ENCODE measurements around the gene FAM83B.
"Not testable (repeated sequence)": the region's sequence is repeated elsewhere in the genome, so short reads cannot be mapped to it uniquely, and the experiment has no call there.

FAM83B gene

DNA sequence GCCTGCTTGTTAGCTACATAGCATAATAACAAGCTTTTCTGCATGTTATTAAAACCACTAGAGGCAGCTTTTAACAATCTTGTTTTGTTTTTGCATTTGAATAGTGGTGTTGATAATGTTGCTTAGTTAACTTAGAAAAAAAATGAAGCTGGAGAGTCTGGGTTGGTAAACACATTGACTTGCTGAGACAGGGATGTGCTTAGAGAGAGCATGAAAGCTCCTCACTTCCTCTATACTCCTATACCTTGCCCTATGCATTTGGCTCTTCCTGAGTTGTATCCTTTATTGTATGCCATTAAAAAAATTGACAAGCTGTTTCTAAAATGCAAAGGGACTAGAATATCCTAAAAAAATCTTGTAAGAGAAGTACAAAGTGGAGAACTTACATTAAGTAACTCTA lies 13.6 kb downstream of the FAM83B start:
- no peak for DNase-seq (ENCODE audit: low read depth, low spot score)

DNA sequence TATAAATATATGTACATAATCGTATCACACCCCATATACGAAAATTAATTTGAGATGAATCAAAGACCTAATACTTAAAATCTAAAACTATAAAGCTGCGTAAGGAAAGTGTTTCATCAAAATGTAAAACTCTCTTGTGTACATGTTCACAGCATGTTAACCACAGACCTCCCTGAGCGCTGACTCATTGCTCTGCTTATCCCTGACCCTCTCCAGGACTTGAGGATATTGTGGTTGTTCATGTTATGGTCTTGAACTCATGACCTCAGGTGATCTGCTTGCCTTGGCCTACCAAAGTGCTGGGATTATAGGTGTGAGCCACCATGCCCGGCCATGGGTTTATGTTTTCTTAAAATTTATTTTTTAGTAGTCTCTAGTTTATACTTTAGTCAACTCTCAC lies 14.2 kb downstream of the FAM83B start:
- no peak for DNase-seq (ENCODE audit: low read depth, low spot score)

DNA sequence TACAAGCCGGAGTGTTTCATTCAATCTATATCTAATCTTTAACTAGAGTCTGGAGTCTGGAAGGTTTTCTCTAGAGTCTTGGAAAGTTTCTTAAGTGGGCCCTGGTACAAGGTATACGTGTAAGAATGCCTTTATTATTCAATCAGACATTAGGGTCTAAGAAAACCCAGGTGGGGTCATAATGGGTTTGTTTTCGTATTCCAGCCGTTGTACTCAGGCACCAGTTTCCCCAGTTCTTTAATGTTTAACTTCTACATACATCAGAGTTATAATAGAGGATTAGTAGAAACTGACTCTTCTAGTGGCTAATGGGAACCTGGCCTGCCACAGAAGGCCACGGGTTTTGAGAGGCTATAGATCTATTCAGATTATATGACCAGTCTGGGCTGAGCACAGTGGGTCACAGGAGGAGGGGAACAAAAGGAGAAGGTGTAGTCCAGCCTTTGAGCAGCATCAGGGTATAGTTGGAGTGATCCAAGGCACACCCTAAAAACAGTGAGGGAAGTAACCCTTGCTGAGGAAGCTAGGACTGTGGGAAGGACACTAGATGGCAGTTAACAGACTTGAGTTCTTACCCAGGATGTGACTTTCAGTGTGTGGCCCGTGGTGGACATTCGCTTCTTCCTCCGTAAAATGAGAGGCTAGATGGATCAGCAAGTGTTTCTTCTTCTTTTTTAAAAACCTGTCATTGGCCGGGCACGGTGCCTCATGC lies 15.5 kb downstream of the FAM83B start:
- DNase-seq (ENCODE audit: low read depth, low spot score) = no peak

DNA sequence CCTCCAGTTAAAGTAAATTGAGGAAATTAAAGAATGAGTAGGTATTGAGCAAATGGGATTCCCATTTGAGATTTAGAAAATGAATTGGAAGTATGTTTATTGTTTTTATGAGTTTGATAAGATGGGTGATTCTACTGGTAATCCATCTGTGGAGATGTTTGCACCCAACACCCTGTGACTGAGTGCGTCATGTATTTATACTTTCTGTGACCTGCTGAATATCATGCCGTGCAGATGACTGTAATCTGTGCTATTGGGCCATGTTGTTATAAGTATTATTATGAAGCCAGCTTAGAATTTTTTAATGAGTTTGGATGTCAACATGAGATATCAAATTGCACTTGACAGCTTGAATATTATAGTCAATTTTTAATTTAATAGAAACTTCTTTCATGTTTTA lies 17.7 kb downstream of the FAM83B start:
- DNase-seq (ENCODE audit: low read depth, low spot score) = no peak

DNA sequence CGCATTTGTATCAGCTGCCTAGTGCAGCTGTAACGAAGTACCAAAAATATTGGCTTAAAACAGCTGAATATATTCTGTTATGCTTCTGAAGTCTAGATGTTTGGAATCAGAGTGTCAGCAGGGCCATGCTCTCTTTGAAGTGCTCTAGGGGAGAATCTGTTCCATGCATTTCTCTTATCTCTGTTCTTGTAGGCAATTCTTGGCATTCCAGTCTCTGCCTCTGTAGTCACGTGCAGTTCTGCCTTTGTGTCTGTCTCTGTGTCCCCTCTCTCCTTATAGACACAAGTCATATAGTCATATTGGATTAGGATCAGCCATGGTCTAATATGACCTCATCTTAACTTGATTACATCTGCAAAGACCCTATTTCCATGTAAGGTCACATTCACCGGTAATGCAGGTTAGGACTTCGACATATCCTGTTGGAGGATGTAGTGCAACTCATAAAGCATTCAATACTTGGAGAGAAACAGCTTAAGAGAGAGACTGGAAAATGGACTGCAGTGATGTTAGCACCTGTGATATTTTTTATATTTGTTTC lies 18.6 kb downstream of the FAM83B start:
- DNase-seq (ENCODE audit: low read depth, low spot score) = no peak

DNA sequence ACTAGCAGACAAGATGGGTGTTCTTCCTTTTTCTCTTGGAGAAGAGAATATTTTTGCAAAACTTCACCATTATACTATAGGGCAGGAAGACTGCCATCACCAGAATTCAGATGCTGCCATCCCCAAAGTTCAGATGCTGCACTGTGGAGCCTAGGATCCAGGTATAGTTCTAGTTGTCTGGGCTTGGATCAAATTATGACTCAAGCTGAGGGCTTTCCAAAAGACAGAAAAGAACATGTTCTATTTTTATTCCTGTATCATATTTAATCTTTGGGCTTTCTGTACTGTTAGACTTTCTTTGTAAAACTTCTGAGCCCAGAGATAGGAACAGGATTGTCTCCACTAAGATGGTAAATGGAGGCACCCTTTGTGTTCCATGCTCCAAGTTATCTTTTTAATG lies 22.0 kb downstream of the FAM83B start:
- no peak for DNase-seq (ENCODE audit: low read depth, low spot score)

DNA sequence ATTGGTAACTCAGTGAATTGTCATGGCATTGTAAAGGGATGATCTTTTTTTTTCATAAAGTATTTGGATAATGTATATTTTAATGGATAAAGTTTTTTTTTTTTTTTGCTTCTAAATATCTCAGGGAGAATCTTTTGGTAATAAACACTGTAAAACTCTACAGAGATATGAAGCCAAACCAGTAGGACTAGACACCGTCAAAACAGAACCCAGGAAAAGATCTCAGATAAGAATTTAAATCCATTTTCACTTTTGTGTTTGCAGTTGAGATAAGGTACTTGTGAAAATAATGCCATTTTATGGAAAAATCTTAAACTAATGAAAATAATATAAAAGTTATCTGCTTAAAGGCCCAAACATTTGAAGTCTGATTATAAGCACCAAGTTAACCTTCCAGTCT lies 27.0 kb downstream of the FAM83B start:
- DNase-seq (ENCODE audit: low read depth, low spot score) = no peak

DNA sequence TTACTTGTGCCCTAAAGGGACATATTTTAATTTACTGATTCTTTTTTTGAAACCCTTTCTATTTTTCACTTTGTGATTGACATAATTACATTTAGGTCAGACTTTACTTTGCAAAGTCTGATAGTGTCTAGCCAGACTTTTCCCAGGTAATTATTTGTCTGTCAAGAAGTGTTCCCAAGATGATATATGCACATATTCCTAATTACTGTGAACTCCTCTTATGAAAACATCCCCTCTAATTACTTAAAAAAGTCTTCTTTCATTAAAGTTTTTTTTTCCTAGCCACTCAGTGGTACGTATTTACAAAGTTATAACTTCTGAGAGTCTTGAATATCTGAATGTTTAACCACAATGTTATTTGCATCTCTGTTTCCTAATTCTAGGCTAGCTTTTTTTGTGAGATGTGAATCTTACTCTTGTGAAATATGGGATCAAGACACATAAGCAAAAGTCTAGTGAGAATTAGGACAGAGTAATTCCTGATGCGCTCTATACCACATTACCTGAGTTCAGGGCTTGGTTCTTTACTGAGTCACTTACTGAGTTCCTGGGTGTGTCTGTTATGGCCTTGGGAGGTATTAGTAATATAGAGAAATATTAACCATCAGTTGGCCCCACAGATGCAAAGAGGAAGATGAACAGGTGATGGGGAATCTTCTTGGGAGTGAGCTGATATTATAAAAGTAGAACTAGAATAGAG lies 27.9 kb downstream of the FAM83B start:
- DNase-seq (ENCODE audit: low read depth, low spot score) = no peak

DNA sequence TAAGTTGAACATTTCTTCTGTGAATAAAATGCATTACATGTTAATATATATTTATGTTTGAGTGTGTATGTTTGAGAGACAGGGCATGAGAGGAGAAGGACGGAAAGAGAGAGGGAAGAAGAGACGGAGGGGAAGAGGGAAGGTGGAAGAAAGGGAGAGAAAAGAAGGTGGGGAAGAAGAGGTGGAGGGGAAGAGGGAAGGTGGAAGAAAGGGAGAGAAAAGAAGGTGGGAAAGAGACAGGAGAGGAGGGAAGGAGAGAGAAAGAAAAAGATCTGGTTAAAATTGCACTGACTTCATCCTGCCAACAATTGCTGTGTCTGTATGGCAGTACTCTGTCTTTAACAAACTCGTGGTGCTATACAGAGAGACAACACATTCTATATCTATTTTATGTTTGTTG lies 29.0 kb downstream of the FAM83B start:
- no peak for DNase-seq (ENCODE audit: low read depth, low spot score)

DNA sequence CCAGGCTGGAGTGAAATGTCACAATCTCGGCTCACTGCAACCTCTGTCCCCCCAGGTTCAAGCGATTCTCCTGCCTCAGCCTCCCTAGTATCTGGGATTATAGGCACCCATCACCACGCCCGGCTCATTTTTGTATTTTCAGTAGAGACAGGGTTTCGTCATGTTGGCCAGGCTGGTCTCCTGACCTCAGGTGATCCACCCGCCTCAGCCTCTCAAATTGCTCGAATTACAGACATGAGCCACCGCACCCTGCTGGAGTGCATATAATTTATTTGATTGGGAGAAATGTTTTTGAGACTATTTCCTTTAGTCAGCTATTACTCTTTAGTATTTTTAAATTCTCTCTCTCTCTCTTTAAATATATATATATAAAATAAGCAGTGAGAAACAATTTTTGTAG lies 29.8 kb downstream of the FAM83B start:
- DNase-seq (ENCODE audit: low read depth, low spot score) = no peak

DNA sequence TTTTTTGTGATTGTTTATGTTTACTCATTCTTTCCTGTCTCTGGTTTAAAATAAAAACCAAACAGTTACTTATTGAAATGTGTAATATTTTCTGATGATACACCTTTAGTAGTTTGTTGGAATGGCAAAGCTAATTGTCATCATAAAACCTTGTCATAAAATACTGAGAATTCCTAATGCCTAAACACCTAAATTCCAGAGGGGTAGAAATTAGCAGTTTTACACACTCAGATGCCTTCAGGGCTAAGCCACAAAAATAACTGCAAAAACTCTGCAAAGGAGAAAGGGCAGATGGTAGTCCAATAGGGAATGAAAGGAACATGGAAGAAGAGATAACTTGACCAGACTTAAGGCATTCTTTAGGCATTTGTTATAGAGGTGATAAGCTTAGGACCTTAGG lies 30.3 kb downstream of the FAM83B start:
- no peak for DNase-seq (ENCODE audit: low read depth, low spot score)

DNA sequence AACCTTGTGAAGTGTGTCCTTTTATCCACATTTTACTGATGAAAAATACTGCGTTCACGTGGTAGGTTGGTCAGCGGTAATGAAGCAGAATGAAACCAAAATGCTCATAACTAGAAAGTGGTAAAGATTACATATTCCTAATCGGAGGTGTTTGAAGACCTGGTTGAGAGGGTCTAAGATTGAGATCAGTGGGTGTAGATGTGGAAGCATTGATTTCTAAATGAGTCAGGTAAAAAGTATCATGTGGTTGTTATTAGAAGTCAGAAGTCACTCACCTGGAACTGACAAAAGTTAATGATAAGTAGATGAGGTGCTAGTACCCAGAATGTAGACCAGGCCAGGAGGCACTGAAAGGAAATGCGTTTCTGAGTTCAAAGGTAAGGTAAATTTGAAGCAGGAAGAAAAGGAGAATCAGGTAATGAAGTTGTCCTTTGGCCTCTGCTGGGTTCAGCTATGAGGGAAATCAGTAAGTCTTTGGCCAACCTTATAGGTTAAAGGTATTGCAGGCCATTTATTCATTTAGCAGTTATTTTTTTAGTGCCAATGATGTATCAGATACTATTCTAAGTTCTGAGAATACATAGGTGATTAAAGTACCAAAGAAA lies 31.2 kb downstream of the FAM83B start:
- no peak for DNase-seq (ENCODE audit: low read depth, low spot score)

DNA sequence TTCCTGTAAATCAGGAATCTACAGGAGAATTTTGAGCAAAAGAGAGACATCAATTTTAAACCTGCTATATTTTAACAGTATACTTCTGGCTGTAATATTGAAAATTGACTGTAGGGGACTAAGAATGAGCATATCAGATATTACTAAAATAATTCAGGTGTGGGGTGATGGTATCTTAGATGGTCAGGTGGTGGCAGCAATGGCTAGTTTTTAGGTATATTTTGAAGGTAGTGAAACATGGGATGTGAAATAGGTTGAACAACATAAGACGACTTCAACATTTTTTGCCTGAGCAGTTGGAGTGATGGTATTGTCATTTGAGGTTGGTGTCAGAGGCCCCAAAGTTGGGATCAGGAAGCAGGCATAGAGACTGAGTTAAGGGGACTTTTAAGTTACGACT lies 32.1 kb downstream of the FAM83B start:
- DNase-seq (ENCODE audit: low read depth, low spot score) = no peak

DNA sequence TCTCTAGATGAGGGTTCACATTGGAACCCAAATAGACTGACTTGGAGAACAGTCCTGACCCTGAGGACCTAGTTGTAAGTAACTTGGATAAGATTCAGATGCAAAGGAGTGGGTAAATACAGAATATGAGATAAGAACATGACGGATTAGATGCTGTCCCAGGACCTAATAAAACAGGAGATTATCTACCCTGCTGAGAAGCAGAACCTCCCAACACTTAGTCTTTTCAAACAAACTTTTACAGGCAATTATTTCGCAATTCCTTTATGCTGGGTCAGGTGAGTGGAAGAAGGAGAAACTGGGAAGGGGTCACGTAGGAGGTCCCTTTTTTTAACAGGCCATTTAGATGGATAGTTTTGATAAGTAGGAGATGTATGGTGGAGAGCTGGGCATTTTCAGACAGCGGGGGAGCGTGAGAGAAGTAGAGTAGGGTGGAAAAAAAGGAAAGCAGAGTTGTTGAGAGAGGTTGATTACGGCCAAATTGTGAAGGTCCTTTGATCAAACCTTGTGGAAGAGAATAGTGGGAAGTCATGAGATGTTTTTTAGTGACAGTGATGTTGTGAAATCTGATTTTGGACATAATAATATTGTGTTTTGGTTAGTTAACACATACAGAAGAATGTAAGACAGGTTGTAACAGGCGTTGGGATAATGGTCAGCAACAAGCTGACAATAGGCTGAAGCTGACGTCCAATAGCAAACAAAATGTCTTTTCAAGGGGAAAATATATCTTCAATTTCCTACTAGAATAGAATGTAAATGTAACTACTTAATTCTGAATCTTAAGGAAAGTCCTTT lies 32.8 kb downstream of the FAM83B start:
- DNase-seq (ENCODE audit: low read depth, low spot score) = no peak

DNA sequence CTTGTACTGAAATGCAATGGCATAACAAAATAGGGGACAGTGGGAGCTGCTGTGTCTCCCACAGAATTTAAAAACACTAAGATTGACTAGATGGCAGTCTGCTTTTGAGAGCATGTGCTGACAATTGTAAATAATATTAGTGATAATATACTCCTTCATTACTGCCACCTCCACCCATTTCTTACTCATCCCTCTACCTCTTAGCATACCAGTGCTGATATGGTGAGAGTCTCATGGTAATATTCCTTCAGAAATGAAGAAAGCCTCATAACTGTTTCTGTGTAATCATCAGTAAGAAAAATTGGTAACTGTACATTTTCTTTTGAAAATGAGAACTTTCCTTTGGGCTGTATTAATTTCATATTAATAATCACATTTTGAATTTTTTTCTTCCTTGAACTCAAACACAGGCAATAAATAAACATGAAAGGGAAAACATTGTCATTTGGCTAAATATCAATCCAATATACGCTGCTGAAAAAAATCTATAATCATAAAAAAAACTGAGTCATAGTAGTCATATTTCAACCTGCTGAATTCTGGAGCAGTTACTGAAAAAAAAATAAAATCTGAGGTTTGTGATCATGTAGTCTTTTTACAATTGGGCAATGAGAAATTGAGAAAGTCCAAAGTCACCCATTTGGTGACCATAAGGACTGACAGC lies 34.6 kb downstream of the FAM83B start:
- no peak for DNase-seq (ENCODE audit: low read depth, low spot score)

DNA sequence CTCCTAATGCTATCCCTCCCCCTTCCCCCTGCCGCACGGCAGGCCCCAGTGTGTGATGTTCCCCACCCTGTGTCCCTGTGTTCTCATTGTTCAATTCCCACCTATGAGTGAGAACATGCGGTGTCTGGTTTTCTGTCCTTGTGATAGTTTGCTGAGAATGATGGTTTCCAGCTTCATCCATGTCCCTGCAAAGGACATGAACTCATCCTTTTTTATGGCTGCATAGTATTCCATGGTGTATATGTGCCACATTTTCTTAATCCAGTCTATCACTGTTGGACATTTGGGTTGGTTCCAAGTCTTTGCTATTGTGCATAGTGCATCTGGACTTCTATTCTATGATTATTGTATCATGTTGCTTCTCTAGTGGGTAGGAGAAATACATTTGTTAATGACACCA lies 35.3 kb downstream of the FAM83B start:
- not testable (repeated sequence) for DNase-seq (ENCODE audit: low read depth, low spot score)

DNA sequence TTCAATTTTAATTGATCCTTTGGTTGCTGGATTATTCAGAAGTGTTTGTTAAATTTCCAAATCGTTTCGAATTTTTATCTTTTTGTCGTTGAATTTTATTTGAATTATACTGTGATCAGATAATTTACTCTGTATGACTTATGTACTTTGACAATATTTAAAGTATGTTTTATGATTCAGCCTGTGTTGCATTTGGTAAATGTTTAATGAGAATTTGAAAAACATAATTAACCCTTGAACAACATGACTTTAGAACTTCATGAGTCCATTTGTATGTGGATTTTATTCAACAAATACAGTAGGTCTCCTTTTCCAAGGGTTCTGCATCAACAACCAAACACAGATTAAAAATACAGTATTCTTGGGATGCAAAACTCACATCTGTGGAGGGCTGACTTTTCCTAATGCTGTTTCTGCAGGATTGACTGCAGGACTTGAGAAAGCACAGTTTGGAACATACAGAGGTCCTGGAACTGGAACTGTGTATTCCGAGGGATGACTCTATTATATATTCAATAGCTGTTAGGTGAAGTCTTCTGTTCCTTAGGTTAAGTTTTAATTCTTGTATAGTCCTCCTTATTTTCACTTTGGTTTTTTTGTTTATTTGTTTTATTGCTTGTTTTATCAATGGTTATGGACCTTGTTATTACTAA lies 40.5 kb downstream of the FAM83B start:
- DNase-seq (ENCODE audit: low read depth, low spot score) = no peak

DNA sequence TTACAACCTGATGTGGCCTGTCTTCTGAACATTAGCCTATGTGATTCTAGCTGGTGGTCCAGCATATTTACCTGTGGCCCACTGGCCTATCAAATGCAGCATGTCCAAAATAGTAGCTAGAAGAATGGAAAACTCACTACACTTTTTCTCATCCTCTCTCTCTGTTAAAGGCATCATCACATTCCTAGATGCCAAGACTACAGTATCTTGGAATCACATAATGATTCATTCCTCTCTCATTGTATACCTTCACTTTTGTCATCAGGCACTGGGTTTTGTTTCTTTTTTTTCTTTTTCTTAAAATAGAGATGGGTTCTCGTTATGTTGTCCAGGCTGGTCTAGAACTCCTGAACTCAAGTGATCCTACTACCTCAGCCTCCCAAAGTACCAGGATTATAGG lies 45.0 kb downstream of the FAM83B start:
- no peak for DNase-seq (ENCODE audit: low read depth, low spot score)

DNA sequence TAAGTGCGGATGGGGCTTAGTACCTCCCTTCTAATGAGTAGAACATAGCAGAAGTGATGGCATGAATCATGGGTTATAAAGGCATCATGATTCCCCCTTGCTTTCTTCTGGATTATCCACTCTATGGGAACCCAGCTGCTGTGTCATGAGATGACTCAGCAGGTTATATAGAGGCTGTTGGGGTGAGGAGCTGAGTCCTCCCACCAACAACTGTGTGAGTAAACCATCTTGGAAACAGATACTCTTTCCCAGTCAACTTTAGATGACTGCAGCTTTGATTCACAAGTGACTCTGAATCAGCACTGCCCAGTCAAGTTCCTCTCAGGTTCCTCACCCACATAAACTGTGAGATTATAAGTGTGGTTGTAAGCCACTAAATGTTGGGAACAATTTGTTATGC lies 46.3 kb downstream of the FAM83B start:
- DNase-seq (ENCODE audit: low read depth, low spot score) = no peak

DNA sequence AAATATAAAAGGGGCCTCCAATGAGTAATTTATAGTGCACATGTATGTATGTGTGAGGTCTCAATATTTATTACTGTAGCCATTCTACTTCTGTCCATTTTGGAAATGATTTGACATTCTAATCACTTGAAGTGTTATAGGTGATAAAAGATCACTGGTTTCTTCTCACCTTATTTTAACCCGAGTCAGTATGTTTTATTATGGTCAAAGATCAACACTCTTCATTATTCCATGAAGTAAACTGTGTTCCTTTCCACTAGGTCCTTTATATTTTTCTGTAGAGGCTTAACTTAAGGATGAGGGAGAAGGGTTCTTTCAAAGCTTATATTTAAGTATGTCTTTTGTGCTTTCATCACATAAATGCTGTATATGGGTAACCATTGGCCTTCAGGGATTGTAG lies 47.2 kb downstream of the FAM83B start:
- DNase-seq (ENCODE audit: low read depth, low spot score) = no peak

DNA sequence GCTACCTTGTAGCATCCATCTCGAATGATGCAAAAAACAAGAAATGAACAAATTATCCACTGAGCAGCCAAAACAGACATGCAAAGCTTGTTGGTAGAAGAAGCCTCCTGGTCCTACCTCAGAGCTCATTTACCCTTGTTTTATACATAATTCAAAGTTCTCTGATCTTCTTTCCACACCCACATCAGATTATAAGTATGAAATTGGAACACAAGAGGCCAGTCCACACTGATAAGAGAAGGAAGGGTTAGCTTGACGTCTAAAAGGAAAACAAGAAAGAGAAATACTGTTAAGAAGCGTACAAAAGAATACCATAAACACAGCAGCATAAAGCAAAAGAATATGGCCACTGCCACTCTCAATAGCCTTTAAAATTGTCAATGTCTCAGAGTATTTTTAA lies 49.7 kb downstream of the FAM83B start:
- DNase-seq (ENCODE audit: low read depth, low spot score) = no peak

Measured in activated CD4-positive, CD25-positive, alpha-beta regulatory T cell treated with anti-CD3 and anti-CD28 coated beads, Interleukin-2, amount 50 U/mL, for 16 hours (primary cell).